Erythroblast (primary cell): ENCODE measurements around the gene TSPAN9.
A peak's percentile ranks its signal among the peaks of the same experiment; 100 is the strongest.

ENCODE experiments used
- DNase-seq, 2 experiments: peaks; one replicate each; lab custom pipeline; 2025; lab: John Stamatoyannopoulos, UW
- GATA1 ChIP-seq: IDR thresholded peaks from 2 replicates; pipeline ENCODE4 v1.6.1; 2011; ENCODE audit warnings: low read depth, mild to moderate bottlenecking, control low read depth, low read length, moderate library complexity
- POLR2A ChIP-seq: IDR thresholded peaks from 2 replicates; pipeline ENCODE4 v1.6.1; 2011; ENCODE audit warnings: mild to moderate bottlenecking, low read length

TSPAN9 gene

DNA sequence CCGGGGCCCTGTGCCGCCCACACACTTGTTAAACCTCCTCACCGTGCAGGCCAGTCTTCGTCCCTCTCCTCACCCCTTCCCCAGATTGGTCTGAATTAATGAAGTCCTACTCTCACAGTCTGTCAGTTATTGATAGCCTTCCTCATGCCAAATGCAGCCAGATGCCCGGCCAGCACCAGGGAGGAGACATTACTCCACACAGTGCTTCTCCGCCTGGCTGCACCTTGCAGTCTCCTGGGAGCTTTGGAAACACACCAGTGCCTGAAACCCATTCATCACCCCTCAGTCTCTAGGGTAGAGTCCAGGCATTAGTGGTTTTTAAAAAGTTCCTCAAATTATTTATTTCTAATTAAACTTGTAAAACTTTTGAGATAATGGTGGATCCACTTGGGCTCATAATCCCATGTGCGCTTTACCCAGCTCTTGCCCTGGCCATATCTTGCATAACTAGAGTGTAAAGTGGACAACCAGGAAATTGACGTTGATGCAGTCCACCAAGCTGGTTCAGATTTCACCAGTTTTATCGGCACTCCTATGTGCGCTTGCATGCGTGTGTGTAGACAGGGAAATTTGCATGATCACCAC, 38.2 kb upstream of the TSPAN9 start:
- DNase-seq = no peak
- TF ChIP-seq GATA1 = no peak
- no peak for TF ChIP-seq POLR2A

GRCh38 chr12:3040026-3040656, 37.0 kb upstream of the TSPAN9 start:
- DNase-seq = no peak
- TF ChIP-seq POLR2A = no peak
- TF ChIP-seq GATA1 = no peak

DNA sequence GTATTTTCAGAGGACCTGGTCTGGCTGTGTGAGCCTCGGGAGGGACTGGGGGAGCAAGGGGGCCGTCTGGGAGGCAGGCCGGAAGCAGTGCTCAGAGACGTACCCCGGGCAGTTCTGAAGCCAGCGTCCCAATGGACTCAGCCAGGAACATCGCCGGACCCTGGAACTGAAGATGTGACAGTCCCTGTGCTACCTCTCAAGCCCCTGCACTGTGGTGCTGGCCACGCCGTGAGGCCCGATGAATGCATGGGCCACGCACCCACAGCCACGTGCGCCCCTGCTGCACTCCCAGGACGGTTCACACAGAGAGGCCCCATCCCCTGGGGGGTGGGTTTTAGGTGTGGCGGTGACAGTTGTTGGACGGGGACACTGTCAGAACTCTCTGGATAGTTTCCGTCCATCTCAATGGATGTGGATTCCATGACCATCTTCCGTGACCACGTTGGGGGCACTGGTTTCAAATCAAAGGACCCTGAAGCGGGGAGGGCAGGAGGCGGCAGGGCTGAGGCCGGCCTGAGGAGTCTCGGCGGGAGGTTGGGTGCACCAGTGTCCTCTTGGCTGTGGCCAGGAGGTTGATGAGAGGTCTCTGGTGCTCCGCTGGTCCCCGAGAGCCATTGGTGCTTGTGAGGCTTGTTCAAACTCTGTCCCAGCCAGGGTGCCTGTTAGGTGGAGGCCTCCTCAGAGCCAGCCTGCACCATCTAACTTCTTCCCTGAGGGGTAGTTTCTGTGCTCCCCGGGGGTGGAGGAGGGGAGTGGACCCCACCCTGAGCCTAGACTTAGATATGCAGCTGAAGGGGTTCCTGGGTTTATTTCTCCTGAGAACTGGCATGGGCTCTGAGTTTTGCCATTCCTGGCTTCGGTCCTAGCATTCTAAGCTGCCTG, 36.3 kb upstream of the TSPAN9 start:
- DNase-seq = no peak
- TF ChIP-seq GATA1 (no peak), POLR2A (no peak)

- peak; percentile 68 to 80 for DNase-seq
- TF ChIP-seq POLR2A (no peak), GATA1 (no peak)
Observed at GRCh38 chr12:3041558-3042164, 35.5 kb upstream of the TSPAN9 start.

DNA sequence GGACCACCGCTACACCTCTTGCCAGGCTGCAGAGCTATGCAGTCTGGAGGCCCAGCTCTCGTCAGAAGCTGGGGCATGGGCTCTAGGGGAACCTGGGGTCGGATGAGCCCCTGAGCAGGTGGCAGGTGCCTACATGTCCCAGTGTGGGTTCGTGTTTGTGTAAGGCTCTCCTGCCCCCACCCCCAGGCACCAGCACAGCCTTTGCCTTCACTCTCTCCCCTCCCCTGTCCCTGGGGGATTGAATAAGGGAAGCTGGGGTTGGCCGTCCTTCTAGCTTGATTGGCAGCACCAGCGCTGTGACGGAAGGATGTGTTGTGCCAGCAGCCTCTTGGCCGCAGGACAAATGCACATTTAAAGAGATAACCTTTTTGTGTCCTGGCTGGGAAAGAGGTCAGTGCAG, 34.8 kb upstream of the TSPAN9 start:
- TF ChIP-seq GATA1 (no peak), POLR2A (no peak)
- DNase-seq = no peak

GRCh38 chr12:3042826-3043225, 34.4 kb upstream of the TSPAN9 start:
- no peak for DNase-seq
- TF ChIP-seq POLR2A (no peak), GATA1 (no peak)

DNA sequence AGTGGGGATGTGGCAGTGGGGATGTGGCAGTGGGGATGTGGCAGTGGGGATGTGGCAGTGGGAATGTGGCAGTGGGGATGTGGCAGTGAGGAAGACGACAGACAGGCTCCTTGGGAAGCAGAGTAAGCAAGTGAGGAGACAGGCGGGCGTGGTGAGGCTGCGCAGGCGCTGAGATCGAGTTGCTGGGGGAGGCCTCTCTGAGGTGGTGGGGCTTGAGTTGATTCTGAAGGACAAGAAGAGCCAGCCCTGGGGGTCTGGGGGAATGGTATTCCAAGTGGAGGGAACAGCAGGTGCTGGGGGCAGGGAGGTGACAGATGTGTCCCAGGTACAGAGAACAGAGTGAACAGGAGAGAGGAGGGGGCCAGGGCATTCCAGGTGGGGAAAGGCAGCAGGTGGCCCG, 33.8 kb upstream of the TSPAN9 start:
- DNase-seq = no peak
- no peak for TF ChIP-seq GATA1
- TF ChIP-seq POLR2A = no peak

DNA sequence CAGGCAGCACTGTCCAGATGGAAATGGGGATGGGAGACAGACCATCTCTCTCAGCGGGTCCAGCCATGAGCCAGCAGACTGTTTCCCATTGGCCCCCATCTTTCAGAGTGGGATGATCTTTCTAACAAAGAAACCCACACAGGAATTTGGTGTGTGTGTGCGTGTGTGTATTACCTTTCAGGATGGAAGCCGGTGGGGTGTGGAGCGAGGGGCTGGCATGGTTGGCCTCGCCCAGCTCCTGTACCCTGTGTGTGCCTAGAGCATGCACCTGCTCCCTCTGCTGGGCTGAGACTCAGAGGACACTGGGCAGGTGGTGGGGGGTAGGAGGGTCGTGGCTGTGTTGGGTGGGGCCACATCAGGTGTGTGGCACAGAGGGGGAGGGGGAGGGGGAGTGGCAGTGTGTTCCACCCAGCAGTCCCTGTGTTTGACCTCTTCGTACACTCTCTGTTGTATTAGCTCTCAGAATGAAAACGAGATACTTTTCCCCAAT, 33.0 kb upstream of the TSPAN9 start:
- no peak for TF ChIP-seq GATA1
- TF ChIP-seq POLR2A = no peak
- no peak for DNase-seq

GRCh38 chr12:3045494-3045893, 31.7 kb upstream of the TSPAN9 start:
- TF ChIP-seq POLR2A (no peak), GATA1 (no peak)

DNA sequence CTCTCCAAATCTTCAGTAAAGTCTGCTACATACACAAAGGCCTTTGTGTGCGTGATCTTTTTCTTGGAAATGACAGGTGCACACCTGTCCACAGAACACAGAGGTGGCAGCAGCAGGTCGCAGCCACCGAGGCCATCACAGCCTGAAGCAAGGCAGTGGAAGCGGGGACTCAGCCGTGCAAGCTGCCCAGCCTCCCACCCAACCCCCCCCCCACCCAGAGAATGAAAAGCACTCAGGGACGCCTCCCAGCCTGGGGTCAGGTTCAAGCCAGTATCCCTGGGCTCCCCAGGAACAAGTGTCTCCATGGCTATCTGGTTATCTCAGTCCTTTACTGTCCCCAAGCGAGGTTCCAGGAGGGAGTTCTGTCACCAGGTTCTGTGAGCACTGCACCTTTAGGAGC, 31.2 kb upstream of the TSPAN9 start:
- no peak for DNase-seq
- TF ChIP-seq GATA1 (no peak), POLR2A (no peak)

More at GRCh38 chr12:3045494-3045893, 31.7 kb upstream of the TSPAN9 start:
- no peak for DNase-seq

- no peak for TF ChIP-seq POLR2A
- no peak for TF ChIP-seq GATA1
- no peak for DNase-seq
Observed at GRCh38 chr12:3046441-3047200, 30.6 kb upstream of the TSPAN9 start.

DNA sequence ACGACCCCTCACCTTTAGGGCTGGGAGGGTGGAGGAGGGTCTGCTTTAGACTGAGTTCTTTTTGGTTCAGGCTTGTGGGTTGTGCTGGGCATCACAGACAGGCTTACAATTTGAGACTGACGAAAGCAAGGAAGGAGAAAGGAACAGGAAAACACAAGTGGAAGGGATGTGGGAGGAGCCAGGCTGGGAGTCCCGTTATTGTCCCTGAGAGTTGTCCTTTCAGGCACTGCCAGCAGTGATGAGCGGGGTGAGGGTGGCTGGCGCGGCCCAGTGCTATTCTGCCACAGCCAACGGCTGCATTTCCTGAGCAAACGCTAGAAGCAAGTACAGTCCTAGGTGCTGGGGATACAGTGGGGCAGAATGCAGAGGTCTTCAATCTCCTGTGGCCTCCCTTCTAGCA, 29.2 kb upstream of the TSPAN9 start:
- no peak for DNase-seq
- TF ChIP-seq GATA1 (no peak), POLR2A (no peak)

GRCh38 chr12:3048540-3048939, 28.6 kb upstream of the TSPAN9 start:
- TF ChIP-seq GATA1 = no peak
- no peak for TF ChIP-seq POLR2A
- DNase-seq = no peak
